GM23338 (cell line): ENCODE measurements around the gene LEKR1. TPM values are rescaled to one million over a fixed set of nuclear protein-coding genes. Genes with fewer than 3 reads are reported as not detected.

Experiments
- ATAC-seq: fragments of 200-7000 bp; cut with Tn5 transposase; 3 replicates; pipeline ENCODE4 v1.9.1; 2020
- DNase-seq: peaks from one replicate; pipeline ENCODE4 v3.0.0-alpha.2; 2015; ENCODE audit warnings: low spot score
- H2AFZ ChIP-seq: fragments of 200-600 bp; sonication (generic); 2 replicates; pipeline ENCODE4 v1.8.0; 2016; ENCODE audit warnings: antibody characterized with exemption, mild to moderate bottlenecking, moderate library complexity
- H3F3A ChIP-seq: fragments of 200-600 bp; sonication (generic); replicated peaks from 2 replicates; pipeline ENCODE4 v1.8.0; 2017; ENCODE audit warnings: antibody characterized with exemption, mixed run types, low read depth
- H3K27ac ChIP-seq: fragments of 200-600 bp; sonication (generic); 2 replicates; pipeline ENCODE4 v1.6.1; 2016; ENCODE audit warnings: low read depth
- H3K27me3 ChIP-seq: fragments of 200-600 bp; sonication (generic); 2 replicates; pipeline ENCODE4 v1.8.0; 2016; ENCODE audit warnings: mild to moderate bottlenecking, mixed run types, moderate library complexity; ENCODE audit not compliant: insufficient read depth
- H3K36me3 ChIP-seq: fragments of 200-600 bp; sonication (generic); 2 replicates; pipeline ENCODE4 v1.8.0; 2016; ENCODE audit warnings: mild to moderate bottlenecking; ENCODE audit not compliant: insufficient read depth
- H3K4me1 ChIP-seq: fragments of 200-600 bp; sonication (generic); 2 replicates; pipeline ENCODE4 v1.8.0; 2016; ENCODE audit warnings: mild to moderate bottlenecking, moderate library complexity; ENCODE audit not compliant: insufficient read depth
- H3K4me2 ChIP-seq: fragments of 200-600 bp; sonication (generic); 2 replicates; pipeline ENCODE4 v1.7.1; 2017; ENCODE audit warnings: mixed run types
- H3K4me3 ChIP-seq: fragments of 200-600 bp; sonication (generic); 2 replicates; pipeline ENCODE4 v1.6.1; 2016; ENCODE audit warnings: mixed run types
- H3K79me2 ChIP-seq: fragments of 200-600 bp; sonication (generic); replicated peaks from 2 replicates; pipeline ENCODE4 v1.8.0; 2017; ENCODE audit warnings: mild to moderate bottlenecking; ENCODE audit not compliant: insufficient read depth
- H3K9me2 ChIP-seq: fragments of 200-600 bp; sonication (generic); 2 replicates; pipeline ENCODE4 v1.8.0; 2017; ENCODE audit not compliant: insufficient read depth
- H4K20me1 ChIP-seq: fragments of 200-600 bp; sonication (generic); replicated peaks from 2 replicates; pipeline ENCODE4 v1.8.0; 2017; ENCODE audit warnings: mild to moderate bottlenecking; ENCODE audit not compliant: insufficient read depth
- H3K27ac Mint-ChIP-seq: 2 replicates; pipeline ENCODE4 v1.8.0; 2020; ENCODE audit warnings: inconsistent platforms, mild to moderate bottlenecking, moderate library complexity, mixed read lengths
- H3K27me3 Mint-ChIP-seq: 3 replicates; pipeline ENCODE4 v1.8.0; 2022; ENCODE audit warnings: low read depth, mild to moderate bottlenecking, moderate library complexity, mixed read lengths, inconsistent platforms; ENCODE audit not compliant: insufficient read depth, poor library complexity
- H3K36me3 Mint-ChIP-seq: 3 replicates; pipeline ENCODE4 v1.8.0; 2021; ENCODE audit warnings: low read depth, mild to moderate bottlenecking, inconsistent platforms, moderate library complexity, mixed read lengths
- H3K4me1 Mint-ChIP-seq: 3 replicates; pipeline ENCODE4 v1.8.0; 2020; ENCODE audit warnings: mild to moderate bottlenecking, inconsistent platforms, mixed read lengths
- H3K4me3 Mint-ChIP-seq: 3 replicates; pipeline ENCODE4 v1.8.0; 2021; ENCODE audit warnings: moderate library complexity, mild to moderate bottlenecking, inconsistent platforms, mixed read lengths
- H3K9me3 Mint-ChIP-seq: 3 replicates; pipeline ENCODE4 v1.8.0; 2020; ENCODE audit warnings: moderate library complexity, mild to moderate bottlenecking, inconsistent platforms, mixed read lengths
- CREB1 ChIP-seq: fragments of 250-450 bp; sonication (Bioruptor Pico); IDR thresholded peaks from 2 replicates; pipeline ENCODE4 v1.5.0; 2020; ENCODE audit warnings: low read depth, mild to moderate bottlenecking, moderate library complexity
- EZH2 ChIP-seq: fragments of 200-600 bp; sonication (generic); IDR thresholded peaks from one replicate; pipeline ENCODE4 v1.8.0; 2017; ENCODE audit warnings: antibody characterized with exemption, mild to moderate bottlenecking, low read depth; ENCODE audit not compliant: unreplicated experiment
- EZH2phosphoT487 ChIP-seq: fragments of 200-600 bp; sonication (generic); IDR thresholded peaks from one replicate; pipeline ENCODE4 v1.8.1; 2018; ENCODE audit warnings: antibody characterized with exemption; ENCODE audit not compliant: unreplicated experiment
- JUNB ChIP-seq: IDR thresholded peaks from one replicate; pipeline ENCODE4 v1.6.1; 2016; ENCODE audit warnings: antibody characterized with exemption; ENCODE audit not compliant: unreplicated experiment
- NANOG ChIP-seq: IDR thresholded peaks from 2 replicates; pipeline ENCODE4 v1.6.1; 2016; ENCODE audit warnings: antibody characterized with exemption, borderline replicate concordance
- POLR2AphosphoS5 ChIP-seq: IDR thresholded peaks from 2 replicates; pipeline ENCODE4 v1.6.1; 2016; ENCODE audit warnings: antibody characterized with exemption, low read depth
- STAT1 ChIP-seq: IDR thresholded peaks from one replicate; pipeline ENCODE4 v1.6.1; 2016; ENCODE audit warnings: antibody characterized with exemption; ENCODE audit not compliant: unreplicated experiment
- ZNF114 ChIP-seq: fragments of 250-450 bp; sonication (Bioruptor Pico); IDR thresholded peaks from 2 replicates; pipeline ENCODE4 v1.5.0; 2020; ENCODE audit warnings: mild to moderate bottlenecking, moderate library complexity
- ZNF331 ChIP-seq: fragments of 250-450 bp; sonication (Bioruptor Pico); IDR thresholded peaks from 2 replicates; pipeline ENCODE4 v1.5.0; 2020; ENCODE audit warnings: low read depth, mild to moderate bottlenecking, moderate library complexity
- polyA plus RNA-seq: library from polyadenylated mRNA; unstranded; fragments of >200 nt; fragmentation: Nextera tagmentation; extraction: Ambion mirVana; gene quantifications from 2 replicates; pipeline ENCODE4 v1.2.1, GENCODE V29; 2016
- total RNA-seq: library from RNA; depleted of rRNA; stranded (reverse); fragments of >200 nt; shearing (Covaris generic); gene quantifications from 2 replicates; pipeline ENCODE4 v1.2.3, GENCODE V29; 2014
- TF ChIP-seq, protein P1 (sequence below), 2 experiments: fragments of 200-600 bp in 1 of 2; sonication (generic) in 1 of 2; conservative IDR thresholded peaks; 2 replicates each; pipeline versions ENCODE4 v1.5.1 to v1.6.1; 2016 to 2017; ENCODE audit warnings: antibody characterized with exemption in 2 of 2, low read depth in 2 of 2, mild to moderate bottlenecking in 2 of 2, moderate library complexity in 1 of 2
- TF ChIP-seq, protein P2 (sequence below): IDR thresholded peaks from 2 replicates; pipeline ENCODE4 v1.6.1; 2016; ENCODE audit warnings: antibody characterized with exemption
- TF ChIP-seq, protein P3 (sequence below): IDR thresholded peaks from one replicate; pipeline ENCODE4 v1.6.1; 2018; ENCODE audit warnings: antibody characterized with exemption; ENCODE audit not compliant: unreplicated experiment

The LEKR1 gene
- total and polyA plus RNA-seq, 2 experiments from 2014 or later = not detected

DNA sequence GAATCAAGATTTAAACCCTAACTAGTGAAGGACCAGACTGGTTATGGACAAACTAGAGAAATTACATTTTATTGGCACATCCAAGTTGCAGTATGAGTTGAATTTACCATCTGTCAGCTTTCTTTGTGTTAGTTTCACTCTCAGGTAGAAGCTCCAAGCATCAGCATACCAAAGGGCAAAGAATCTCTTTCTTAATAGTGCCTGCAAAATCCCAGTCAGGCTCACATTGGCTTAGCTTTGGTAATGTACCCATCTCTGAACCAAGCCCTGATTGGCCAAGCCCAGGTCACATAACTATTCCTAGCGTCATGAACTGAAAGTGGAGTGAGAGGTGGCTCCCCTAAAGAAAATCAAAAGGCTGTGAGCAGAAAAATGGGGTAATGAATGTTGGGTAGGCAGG lies 266.9 kb downstream of the LEKR1 start:
- Histone ChIP-seq H3K27me3 (no peaks in the 10 kb centered on the region), H3K36me3 (no peaks in the 10 kb centered on the region), H2AFZ (0 out of 2 replicates have a peak overlapping the region, but pooled peaks have one; percentile 9), H3K79me2 (no peaks in the 10 kb centered on the region), H4K20me1 (no peaks in the 10 kb centered on the region), H3K4me3 (no peak overlapping the region), H3K4me2 (peak overlapping the region; percentile 13; the same call in 1 of the 2 replicates), H3K4me1 (peaks cover 24% of the 10 kb centered on the region), H3K9me2 (no peaks in the 10 kb centered on the region), H3F3A (no peaks in the 10 kb centered on the region), H3K27ac (no peak overlapping the region)
- Mint-ChIP-seq H3K27me3 (peaks cover 11% of the 10 kb centered on the region), H3K4me1 (peaks cover 41% of the 10 kb centered on the region), H3K4me3 (no peak overlapping the region), H3K36me3 (no peaks in the 10 kb centered on the region), H3K9me3 (no peaks in the 10 kb centered on the region), H3K27ac (no peak overlapping the region)
- TF ChIP-seq, protein P1, sequence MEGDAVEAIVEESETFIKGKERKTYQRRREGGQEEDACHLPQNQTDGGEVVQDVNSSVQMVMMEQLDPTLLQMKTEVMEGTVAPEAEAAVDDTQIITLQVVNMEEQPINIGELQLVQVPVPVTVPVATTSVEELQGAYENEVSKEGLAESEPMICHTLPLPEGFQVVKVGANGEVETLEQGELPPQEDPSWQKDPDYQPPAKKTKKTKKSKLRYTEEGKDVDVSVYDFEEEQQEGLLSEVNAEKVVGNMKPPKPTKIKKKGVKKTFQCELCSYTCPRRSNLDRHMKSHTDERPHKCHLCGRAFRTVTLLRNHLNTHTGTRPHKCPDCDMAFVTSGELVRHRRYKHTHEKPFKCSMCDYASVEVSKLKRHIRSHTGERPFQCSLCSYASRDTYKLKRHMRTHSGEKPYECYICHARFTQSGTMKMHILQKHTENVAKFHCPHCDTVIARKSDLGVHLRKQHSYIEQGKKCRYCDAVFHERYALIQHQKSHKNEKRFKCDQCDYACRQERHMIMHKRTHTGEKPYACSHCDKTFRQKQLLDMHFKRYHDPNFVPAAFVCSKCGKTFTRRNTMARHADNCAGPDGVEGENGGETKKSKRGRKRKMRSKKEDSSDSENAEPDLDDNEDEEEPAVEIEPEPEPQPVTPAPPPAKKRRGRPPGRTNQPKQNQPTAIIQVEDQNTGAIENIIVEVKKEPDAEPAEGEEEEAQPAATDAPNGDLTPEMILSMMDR (conservative IDR thresholded peaks at IDR 0.05; ENCODE audit: low read depth in 2 of 2) = no peak
- TF ChIP-seq CREB1 (CRISPR knock-in tag) (no peak), JUNB (no peak), EZH2 (no peak), ZNF331 (CRISPR knock-in tag) (no peak), EZH2phosphoT487 (no peak), ZNF114 (CRISPR knock-in tag) (no peak)
- ATAC-seq = peak; percentile 5; the same call in 2 of the 3 replicates
- peak; percentile 53 for DNase-seq

DNA sequence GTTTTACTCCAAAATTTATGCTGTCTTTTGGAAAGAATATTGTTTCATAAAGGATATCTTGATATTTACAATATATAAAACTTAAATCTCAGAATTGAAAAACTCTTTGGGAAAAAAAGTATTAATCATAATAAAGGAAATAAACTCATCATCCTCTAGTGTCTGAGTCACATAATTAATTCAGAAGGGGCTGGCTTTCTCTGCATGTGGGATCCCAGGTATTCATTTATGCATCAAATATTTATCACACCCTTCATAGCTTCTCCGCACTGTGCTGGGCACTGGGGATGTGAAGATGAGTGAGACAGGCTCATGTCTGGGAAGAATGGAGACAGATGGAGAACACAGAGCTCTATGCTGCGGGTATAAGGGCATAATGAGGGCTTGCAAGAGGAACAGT lies 268.1 kb downstream of the LEKR1 start:
- Histone ChIP-seq H3K4me1 (peaks cover 18% of the 10 kb centered on the region), H2AFZ (no peak overlapping the region)
- TF ChIP-seq POLR2AphosphoS5 (no peak), EZH2phosphoT487 (no peak), CREB1 (CRISPR knock-in tag) (no peak), ZNF114 (CRISPR knock-in tag) (no peak), JUNB (no peak), ZNF331 (CRISPR knock-in tag) (no peak), NANOG (no peak), STAT1 (no peak)
- TF ChIP-seq, protein P2, sequence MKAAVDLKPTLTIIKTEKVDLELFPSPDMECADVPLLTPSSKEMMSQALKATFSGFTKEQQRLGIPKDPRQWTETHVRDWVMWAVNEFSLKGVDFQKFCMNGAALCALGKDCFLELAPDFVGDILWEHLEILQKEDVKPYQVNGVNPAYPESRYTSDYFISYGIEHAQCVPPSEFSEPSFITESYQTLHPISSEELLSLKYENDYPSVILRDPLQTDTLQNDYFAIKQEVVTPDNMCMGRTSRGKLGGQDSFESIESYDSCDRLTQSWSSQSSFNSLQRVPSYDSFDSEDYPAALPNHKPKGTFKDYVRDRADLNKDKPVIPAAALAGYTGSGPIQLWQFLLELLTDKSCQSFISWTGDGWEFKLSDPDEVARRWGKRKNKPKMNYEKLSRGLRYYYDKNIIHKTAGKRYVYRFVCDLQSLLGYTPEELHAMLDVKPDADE = no peak
- TF ChIP-seq, protein P1 (conservative IDR thresholded peaks at IDR 0.05; ENCODE audit: low read depth in 2 of 2) = no peak
- TF ChIP-seq, protein P3, sequence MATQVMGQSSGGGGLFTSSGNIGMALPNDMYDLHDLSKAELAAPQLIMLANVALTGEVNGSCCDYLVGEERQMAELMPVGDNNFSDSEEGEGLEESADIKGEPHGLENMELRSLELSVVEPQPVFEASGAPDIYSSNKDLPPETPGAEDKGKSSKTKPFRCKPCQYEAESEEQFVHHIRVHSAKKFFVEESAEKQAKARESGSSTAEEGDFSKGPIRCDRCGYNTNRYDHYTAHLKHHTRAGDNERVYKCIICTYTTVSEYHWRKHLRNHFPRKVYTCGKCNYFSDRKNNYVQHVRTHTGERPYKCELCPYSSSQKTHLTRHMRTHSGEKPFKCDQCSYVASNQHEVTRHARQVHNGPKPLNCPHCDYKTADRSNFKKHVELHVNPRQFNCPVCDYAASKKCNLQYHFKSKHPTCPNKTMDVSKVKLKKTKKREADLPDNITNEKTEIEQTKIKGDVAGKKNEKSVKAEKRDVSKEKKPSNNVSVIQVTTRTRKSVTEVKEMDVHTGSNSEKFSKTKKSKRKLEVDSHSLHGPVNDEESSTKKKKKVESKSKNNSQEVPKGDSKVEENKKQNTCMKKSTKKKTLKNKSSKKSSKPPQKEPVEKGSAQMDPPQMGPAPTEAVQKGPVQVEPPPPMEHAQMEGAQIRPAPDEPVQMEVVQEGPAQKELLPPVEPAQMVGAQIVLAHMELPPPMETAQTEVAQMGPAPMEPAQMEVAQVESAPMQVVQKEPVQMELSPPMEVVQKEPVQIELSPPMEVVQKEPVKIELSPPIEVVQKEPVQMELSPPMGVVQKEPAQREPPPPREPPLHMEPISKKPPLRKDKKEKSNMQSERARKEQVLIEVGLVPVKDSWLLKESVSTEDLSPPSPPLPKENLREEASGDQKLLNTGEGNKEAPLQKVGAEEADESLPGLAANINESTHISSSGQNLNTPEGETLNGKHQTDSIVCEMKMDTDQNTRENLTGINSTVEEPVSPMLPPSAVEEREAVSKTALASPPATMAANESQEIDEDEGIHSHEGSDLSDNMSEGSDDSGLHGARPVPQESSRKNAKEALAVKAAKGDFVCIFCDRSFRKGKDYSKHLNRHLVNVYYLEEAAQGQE = no peak

More for the DNA sequence above, 268.1 kb downstream of the LEKR1 start:
- H4K20me1 ChIP-seq = no peaks in the 10 kb centered on the region
- no peak overlapping the region for H3K4me3 Mint-ChIP-seq
- H3K79me2 ChIP-seq = no peaks in the 10 kb centered on the region
- H3K36me3 Mint-ChIP-seq = no peaks in the 10 kb centered on the region
- no peak for ATAC-seq
- DNase-seq = no peak
- H3K4me1 Mint-ChIP-seq = peaks cover 35% of the 10 kb centered on the region
- H3K27ac ChIP-seq = no peak overlapping the region
- no peak overlapping the region for H3K27ac Mint-ChIP-seq
- H3K4me3 ChIP-seq = no peak overlapping the region
- no peaks in the 10 kb centered on the region for H3K36me3 ChIP-seq
- H3K27me3 Mint-ChIP-seq = peaks cover 4% of the 10 kb centered on the region
- no peaks in the 10 kb centered on the region for H3K9me3 Mint-ChIP-seq
- H3K27me3 ChIP-seq = no peaks in the 10 kb centered on the region
- H3K4me2 ChIP-seq = no peak overlapping the region
- H3F3A ChIP-seq = no peaks in the 10 kb centered on the region
- H3K9me2 ChIP-seq = no peaks in the 10 kb centered on the region
